GM21737 (cell line): ENCODE data around the gene ELAVL1.

Source experiments
- ATAC-seq: cut with Tn5 transposase; IDR thresholded peaks from one replicate; pipeline ENCODE4 v1.9.1; 2021; ENCODE audit warnings: mild to moderate bottlenecking, moderate library complexity; ENCODE audit not compliant: unreplicated experiment

The ELAVL1 gene

GRCh38 chr19:8022275-8022674 lies 16.8 kb upstream of the ELAVL1 start:
- no peak for ATAC-seq

- no peak for ATAC-seq
These were observed 15.9 kb upstream of the ELAVL1 start for GRCh38 chr19:8021374-8021773.

GRCh38 chr19:8020681-8021080 lies 15.2 kb upstream of the ELAVL1 start:
- ATAC-seq = no peak

GRCh38 chr19:8017808-8018207 lies 12.4 kb upstream of the ELAVL1 start:
- ATAC-seq = no peak

GRCh38 chr19:8004723-8005513 lies 523 bp downstream of the ELAVL1 start:
- ATAC-seq = peak; percentile 5

- no peak for ATAC-seq
These were observed 1.4 kb downstream of the ELAVL1 start for GRCh38 chr19:8004001-8004400.

GRCh38 chr19:8001995-8002849 lies 3.2 kb downstream of the ELAVL1 start:
- ATAC-seq = peak; percentile 48

GRCh38 chr19:8001651-8001994 lies 3.8 kb downstream of the ELAVL1 start:
- ATAC-seq = no peak

- no peak for ATAC-seq
These were observed 5.0 kb downstream of the ELAVL1 start for GRCh38 chr19:8000298-8001038.

GRCh38 chr19:7999376-7999775 lies 6.1 kb downstream of the ELAVL1 start:
- ATAC-seq = no peak

GRCh38 chr19:7997809-7998480 lies 7.5 kb downstream of the ELAVL1 start:
- ATAC-seq = no peak

GRCh38 chr19:7996883-7997282 lies 8.6 kb downstream of the ELAVL1 start:
- ATAC-seq = no peak

- ATAC-seq = no peak
These were observed 9.7 kb downstream of the ELAVL1 start for GRCh38 chr19:7995810-7996158.

- no peak for ATAC-seq
These were observed 10.3 kb downstream of the ELAVL1 start for GRCh38 chr19:7994928-7995809.

- ATAC-seq = no peak
These were observed 11.3 kb downstream of the ELAVL1 start for GRCh38 chr19:7994114-7994513.

GRCh38 chr19:7993560-7993959 lies 11.9 kb downstream of the ELAVL1 start:
- no peak for ATAC-seq

- ATAC-seq = no peak
These were observed 12.9 kb downstream of the ELAVL1 start for GRCh38 chr19:7992575-7992974.

- ATAC-seq = no peak
These were observed 16.3 kb downstream of the ELAVL1 start for GRCh38 chr19:7989071-7989575.

GRCh38 chr19:7988307-7988706 lies 17.1 kb downstream of the ELAVL1 start:
- ATAC-seq = no peak
